Activated CD8-positive, alpha-beta memory T cell treated with anti-CD3 and anti-CD28 coated beads for 1 hour (primary cell): ENCODE data around the gene GPI.
"Not testable (repeated sequence)": the region's sequence is repeated elsewhere in the genome, so short reads cannot be mapped to it uniquely, and the experiment has no call there.

Experiments used
- DNase-seq, 2 donors: peaks; one replicate each; pipeline ENCODE4 v3.0.0-alpha.2; 2020; ENCODE audit warnings: low read depth in 1 of 2; ENCODE audit errors: extremely low read depth in 1 of 2

Gene GPI

DNA sequence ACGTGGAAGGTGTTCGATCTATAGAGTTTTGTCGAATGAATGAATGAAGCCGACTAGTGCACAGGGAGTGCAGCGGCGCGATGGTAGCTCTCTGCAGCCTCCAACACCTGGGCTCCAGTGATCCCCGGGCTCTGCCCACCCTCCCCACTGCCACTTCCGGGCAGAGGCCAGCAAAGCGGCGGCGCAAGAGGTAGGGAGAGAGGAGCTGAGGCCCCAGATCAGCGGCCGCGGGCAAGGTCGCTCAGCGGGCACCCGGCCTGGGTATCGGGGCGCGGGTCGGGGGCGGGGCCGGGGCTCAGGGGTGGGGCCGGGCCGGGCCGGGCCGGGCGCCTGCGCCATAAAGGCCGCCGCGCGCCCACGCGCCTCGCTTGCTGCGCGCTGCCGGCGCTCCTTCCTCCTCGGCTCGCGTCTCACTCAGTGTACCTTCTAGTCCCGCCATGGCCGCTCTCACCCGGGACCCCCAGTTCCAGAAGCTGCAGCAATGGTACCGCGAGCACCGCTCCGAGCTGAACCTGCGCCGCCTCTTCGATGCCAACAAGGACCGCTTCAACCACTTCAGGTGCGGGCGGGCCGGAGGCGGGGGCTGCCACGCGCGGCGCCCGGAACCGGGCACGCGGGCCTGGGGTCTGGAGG lies at the start of gene GPI:
Gene GPI (plus strand): TSS at position 367 of the 633 bp plus-strand sequence. CDS start 71 bp downstream, at position 438.
- DNase-seq: peak in 1 of 2 donors; percentile 52

DNA sequence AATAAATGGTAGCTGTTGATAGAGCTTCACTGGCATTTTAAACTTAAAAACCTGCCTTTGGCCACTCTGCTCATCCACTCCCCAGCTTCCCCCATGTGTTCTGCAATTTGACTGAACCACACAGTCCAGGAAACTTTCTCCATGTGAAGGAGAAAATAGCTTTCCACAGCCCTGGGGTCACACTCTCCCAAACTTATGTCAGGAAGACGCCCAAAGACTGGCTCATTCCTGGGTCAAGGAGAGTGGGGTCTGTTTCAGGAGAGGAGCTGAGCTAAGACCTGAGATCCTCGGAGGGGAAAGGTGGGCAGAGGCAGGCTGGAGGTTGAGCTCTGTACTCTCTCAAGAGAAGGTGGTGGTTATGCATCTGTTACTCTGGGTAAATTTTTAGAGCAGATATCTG lies 48.7 kb upstream of the GPI start:
- no peak for DNase-seq

DNA sequence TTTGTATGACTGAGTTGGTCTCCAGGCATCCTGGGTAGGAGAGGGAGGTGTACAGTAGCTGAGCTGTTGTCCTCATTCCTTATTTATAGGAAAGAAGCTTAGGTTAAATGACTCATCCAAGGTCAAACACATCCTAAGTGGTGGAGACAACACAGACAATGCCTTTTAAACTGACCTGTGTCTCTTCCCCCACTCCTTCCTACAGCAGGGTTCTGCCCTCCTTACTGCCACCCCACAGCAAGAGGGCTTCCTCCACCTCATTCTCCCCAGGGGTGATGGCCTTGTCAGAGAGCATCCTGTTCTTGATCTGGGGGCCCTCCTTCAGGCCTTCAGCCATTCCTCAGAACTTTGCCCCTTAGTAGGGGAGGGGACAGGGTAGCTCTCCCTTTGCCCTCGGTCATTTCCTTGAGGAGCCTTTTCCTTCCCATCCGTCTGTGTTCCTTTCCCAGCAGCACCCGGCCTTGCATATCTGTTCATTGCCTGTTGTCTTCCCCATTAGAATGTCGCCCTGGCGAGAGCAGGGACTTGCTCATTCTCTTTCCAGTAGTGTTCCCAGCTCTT lies 48.2 kb upstream of the GPI start:
- DNase-seq: no peak

DNA sequence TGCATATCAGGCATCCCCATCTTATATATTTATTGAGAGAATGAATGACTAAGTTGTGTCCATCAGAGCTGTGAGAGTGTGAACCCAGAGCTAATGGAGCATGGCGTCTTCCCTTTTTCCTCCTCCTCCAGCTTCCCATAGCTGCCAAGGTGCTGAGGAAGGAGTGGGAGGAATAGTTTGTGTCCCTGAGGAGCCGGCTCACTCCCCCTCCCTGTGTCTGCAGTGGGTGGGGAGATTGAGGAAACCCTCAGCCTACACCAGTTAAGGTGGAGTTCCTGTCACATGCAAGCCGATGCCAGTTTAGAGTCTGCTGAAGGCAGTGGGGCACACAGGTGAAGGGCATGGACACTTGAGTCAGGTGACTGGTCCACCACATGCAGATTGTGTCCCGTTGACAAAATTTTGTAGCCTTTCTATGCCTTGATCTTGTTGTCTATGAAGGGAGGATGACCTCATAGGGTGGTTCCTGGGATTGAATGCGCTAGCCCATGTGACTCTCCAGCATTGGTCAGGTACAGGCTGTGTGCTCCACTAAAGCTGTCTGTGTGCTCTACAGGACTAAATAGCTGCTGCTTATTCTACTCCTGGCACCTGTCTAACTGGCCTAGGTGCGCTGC lies 47.6 kb upstream of the GPI start:
- no peak for DNase-seq

DNA sequence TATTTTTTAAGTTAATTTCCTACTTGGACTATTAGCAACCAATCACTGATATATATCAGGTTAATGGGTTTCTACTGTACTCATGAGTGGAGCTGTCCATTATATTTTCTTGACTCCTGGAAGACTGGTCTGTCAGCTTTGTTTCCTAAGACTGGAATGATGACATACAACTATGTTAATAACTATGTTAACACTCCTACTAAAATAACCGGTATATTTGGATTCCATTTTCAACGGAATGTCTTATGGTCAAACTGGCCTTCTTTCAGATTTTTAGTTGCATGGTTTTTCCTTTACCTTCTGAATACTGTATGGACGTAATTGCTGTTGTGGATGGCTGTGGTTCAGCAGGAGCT lies 45.8 kb upstream of the GPI start:
- DNase-seq: no peak

DNA sequence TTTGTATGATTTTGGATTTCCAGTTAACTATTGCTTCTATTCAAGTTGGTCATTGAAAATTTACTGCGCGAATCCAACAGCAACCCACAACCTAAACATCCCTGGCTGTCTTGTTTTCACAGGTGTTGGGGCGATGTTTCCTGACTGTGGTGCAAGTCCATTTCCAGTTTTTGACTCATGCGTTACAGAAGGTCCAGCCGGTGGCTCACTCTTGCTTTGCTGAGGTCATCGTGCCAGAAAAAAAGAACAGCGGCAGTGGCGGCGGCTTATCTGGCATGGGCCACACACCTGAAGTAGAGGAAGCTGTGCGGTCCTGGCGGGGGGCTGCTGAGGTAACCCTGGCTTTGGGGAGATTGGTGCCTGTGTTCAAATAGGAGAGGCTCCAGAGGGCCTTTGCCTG lies 45.2 kb upstream of the GPI start:
- DNase-seq: no peak

DNA sequence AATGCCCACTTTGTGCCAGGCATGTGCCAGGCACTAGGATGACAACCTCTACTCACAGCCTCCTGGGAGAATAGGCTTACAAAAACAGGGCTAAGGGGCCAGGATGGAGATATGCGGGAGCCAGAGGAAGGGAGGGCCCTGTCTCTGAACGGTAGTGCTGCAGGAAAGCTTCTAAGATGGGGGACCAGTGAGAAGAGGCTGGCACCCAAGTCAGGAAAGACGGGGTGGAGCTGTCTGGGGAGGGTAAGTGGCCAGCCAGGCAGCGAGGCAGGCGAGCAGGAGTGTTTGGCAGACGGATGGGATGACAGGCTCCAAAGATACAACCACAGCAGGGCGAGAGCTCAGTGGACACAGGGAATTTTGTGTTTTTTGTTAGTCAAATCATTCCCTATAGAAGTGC lies 44.7 kb upstream of the GPI start:
- no peak for DNase-seq

DNA sequence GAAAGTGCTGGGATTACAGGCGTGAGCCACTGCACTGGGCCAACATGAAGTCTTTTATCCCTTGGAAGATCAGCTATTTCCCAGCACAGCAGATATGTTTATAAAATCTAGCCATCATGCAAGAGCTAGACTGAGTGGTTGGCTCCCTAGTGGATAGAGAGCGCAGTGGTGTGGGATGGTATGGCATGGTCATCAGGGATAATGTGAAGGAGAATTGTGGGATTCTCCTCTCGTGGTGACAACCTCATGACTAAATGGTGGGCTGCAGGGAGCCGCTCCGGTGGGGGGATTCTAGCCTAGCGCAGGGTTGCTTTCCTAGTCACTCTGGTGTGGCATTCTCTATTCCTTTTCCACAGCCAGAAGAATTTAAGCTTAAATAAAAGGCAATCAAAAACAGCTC lies 43.3 kb upstream of the GPI start:
- no peak for DNase-seq

DNA sequence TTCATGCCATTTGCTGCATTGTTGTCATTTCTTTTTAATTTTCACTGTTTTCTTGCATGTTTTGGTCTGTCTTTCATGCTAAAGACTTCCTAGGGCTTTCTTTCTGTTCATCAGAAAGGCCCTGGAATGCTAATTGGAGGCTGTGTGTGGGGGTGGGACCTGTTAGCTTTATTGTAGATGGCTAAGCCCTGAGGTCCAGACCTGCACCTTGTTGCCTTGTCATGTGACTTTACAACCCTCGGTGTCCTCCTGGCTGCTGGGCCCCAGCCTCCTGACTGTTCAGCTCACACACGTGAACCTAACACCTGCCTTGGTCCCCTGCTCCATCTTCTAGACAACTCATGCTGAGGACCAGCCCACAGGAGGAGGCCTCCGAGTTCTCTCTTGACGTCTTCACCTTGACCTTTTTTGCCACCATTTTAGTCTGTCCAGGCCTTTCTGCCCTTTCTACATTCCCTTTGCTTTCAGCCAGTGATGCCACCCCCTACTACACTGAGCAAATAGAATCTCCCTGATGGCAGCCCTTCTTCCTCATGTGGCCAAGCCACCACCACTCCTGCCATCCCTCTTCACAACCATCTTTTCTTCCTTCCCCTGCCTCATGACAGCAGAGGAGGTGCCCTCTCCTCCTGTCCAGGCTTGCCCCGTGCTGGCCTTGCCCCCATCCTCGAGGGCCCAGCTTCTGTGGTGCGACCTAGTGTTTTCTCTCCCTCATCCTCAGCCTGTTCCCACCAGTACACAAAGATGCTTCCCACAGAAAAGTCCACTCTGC lies 41.4 kb upstream of the GPI start:
- DNase-seq: no peak

DNA sequence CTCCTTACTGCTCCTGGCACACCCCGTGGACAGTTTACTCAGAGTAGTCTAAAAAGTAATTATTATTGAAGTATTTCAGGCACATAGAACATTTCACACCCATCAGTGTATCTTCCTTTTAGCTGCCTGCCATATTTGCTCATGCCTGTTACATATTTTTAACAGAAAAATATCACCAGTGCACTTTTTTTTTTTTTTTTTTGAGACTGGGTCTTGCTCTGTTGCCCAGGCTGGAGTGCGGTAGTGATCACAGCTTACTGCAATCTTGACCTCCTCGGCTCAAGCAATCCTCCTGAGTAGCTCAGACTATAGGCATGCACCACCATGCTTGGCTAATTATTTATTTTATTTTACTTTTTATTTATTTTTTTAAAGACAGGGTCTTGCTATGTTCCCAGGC lies 40.7 kb upstream of the GPI start:
- no peak for DNase-seq

DNA sequence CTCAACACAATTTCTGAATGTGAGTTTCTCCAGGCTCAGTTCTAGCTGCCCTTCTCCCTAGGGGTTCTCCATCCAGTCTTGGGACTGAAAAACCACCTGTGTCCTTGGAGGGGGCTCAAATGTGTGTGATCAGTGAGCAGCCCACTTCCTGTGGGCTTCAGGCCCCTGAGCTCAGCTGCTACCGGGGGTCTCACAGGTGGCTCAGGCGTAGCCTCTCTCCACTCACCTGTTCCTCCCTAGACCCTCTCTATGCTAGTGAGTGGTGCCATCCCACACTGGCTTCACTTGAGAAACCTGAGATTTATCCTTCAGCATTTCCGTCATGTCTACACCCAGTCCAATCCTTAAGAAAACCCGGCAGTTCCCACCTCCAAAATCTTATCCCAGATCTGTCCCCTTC lies 39.8 kb upstream of the GPI start:
- no peak for DNase-seq

DNA sequence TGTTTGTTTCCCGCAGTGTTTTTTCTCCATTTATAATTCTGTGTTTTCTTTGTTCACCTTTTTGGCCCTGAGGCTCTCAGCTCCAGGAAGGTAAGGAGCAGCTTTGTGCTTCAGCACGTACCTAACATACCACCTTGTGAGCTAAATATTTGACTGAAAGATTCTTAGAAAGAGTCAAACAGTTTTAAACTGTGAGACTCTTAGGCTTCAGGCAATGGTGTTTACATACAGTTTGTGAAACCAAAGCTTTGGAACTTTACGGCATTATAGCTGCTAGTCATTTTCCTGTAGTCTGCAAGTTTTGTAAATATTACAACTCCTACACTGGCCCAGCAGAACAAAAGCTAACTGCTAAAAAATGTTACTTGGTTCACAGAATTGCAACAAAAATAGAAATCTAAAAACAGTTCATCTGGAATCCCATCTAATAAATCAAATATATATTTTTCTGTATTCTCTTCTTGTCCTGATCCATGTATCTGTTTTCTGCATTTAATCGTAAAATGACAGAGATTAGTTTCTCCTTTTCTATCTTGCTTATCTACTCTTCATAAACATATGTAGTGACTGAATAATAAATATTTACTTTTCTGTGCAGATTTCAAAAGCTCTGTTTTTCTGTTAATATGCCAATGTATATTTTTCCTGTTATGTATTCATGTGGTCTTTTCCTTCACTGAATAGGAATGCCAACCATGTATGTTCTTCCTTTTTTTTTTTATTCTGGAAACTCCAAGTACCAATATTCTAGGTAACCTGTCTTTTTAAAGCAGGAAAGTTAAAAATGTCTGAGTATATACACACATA lies 38.8 kb upstream of the GPI start:
- no peak for DNase-seq

DNA sequence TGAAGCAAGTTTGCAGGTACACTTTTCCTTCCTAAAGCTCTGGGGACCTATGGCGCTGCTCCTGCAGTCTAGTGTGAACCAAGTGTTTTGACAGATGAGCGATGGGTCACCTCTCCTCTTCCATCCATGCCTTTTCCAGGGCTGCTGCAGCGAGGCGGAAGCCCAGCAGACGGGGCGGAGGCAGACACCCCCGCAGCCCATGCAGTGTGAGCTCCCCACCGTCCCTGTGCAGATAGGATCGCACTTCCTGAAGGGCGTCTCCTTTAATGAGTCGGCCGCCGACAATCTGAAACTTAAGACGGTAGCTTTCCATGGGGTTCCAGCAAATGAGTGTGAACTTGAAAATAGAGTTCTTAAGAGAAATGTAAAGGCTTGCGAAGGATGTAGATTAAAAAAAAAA lies 37.1 kb upstream of the GPI start:
- DNase-seq: no peak

DNA sequence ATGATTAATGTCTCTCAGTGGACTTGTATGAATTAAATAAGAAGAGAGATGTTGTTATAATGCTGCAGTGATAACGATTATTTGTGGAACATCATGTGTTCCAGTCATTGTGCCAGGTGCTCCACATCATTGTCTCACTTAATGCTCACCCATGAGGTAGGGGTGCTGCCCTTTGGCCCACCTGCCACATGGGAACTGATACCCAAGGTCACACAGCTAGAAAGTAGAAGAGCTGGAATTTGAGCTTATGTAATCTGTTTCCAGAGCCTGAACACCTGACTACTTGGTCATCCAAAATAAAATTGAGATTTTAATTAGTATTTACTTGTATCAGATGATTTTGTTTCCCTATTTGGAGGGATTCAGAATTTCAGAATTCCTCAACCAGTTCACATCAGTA lies 36.0 kb upstream of the GPI start:
- no peak for DNase-seq

DNA sequence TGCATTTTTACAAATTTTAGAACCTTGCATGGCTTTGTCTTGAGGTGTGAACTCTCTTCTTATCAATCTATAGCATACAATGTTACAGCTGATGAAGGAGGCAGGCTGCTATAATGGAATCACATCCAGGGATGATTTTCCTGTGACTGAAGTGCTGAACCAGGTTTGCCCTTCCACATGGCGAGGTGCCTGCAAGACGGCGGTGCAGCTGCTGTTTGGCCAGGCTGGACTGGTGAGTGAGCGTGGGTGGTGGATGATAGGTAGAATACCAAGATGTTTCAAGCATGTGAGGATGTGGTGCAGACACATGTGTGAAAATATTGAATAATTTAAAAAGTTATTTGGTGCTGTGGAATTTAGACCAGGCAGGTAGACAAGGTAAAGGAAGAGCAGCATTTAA lies 34.9 kb upstream of the GPI start:
- DNase-seq: no peak

DNA sequence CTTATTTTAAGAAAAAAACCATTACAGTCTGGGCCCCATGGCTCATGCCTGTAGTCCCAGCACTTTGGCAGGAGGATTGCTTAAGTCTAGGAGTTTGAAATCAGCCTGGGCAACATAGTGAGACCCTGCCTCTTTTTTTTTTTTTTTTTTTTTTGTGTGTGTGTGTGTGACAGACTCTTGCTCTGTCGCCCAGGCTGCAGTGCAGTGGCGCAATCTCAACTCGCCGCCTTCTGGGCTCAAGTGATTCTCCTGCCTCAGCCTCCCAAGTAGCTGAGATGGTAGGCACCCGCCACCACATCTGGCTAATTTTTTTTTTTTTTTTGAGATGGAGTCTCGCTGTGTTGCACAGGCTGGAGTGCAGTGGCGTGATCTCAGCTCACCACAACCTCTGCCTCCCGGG lies 34.4 kb upstream of the GPI start:
- DNase-seq: not testable (repeated sequence)

DNA sequence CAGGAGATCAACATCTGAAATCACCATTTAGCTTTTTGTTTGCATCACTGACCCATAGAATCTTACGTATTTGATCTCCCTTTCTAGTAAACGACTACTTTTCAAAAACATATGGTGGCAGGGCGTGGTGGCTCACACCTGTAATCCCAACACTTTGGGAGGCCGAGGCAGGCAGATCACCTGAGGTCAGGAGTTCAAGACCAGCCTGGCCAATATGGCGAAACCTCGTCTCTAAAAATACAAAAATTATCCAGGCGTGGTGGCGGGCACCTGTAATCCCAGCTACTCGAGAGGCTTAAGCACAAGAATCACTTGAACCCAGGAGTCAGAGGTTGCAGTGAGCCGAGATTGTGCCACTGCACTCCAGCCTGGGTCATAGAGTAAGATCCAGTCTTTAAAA lies 33.4 kb upstream of the GPI start:
- not testable (repeated sequence) for DNase-seq

DNA sequence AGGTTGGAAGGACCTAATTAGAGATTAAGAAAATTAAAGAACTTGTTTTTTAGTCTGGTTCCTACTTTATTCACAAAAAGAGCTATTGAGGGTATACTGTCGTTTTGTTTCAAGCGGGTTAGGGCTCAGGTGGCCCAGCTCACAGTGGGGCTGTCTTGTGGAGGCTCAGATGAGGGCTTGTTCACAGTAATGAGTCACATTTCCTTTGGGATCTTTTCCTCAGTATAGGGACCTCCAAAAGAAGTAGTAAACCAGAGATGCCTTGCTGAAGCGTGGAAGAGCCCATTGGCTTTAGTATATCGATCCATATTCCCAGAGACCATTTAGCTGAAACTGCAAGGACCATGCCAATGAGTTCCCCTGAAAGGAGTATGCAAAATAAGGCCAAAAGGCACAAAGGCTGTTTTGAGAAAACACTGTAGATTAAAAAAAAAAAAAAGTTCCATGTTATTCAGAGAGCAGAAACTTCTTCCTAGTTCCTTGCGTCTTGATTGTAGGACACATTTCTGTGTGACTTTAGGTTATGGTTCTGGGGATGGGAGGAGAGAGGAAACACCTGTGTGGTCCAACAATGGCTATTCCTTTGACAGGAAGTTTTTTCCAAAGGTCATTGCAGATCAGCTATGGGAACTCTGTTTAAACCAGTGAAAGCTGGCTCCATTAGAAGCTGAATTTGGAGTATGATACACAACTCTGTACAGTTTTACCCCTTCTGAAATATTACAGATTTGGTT lies 32.8 kb upstream of the GPI start:
- no peak for DNase-seq

DNA sequence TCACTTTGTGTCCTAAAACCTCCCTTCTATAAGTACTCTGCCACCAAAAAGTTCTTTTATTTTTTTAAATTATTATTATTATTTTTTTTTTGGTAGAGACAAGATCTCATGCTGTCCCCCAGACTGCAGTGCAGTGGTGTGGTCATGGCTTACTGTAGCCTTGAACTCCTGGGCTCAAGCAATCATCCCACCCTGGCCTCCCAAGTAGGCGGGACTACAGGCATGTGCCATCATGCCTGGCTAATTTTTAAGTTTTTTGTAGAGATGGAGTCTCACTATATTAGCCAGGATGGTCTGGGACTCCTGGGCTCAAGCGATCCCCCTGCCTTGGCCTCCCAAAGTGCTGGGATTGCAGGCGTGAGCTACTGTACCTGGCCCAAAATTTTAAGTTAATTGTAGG lies 29.1 kb upstream of the GPI start:
- no peak for DNase-seq

DNA sequence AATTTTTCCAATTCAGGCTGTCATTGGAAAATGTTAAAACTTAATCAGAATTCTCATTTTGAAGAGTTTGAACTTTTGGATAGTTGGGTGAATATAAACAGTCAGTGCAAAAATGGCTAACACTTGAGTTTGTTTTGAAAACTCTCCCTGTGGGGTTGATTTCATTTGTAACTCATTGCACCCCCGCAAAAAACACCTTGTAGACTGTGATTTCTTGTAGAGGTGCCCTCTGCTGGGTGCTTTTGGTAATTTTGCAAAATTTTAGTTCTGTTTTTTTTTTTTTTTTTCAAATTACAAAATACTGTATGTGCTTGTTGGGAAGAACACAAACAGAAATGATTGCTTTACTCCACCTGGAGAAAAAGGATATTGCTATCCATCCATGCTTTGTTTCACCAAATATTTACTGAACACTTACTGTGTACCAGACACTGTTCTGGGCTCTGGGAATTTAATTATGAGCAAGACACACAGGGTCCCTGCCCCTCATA lies 28.2 kb upstream of the GPI start:
- DNase-seq: peak in 1 of 2 donors; percentile 25
